ENCODE measurements around the gene TESK2.

DNA sequence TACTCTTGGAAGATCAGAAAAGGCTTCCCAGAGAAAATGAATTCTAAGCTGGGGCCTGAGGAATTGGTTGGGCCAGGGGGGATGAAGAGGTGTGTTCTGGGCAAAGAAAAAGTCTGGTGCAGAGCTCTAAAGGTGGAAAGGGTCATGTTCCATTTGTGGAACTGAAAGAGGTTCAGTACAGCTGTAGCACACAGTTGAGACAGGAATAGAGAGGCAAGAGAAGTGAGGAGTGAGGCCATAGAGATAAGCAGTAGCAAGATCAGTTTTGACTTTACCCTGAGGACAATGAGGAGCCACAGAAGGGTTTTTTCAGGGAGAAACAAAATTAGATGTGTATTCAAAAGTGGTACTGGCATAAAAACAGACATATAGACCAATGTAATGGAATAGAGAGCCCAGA is 120.4 kb downstream of the TESK2 start:
- no peak for TF ChIP-seq POLR2A (IDR thresholded peaks at IDR 0.05)
- TF ChIP-seq, protein P1, sequence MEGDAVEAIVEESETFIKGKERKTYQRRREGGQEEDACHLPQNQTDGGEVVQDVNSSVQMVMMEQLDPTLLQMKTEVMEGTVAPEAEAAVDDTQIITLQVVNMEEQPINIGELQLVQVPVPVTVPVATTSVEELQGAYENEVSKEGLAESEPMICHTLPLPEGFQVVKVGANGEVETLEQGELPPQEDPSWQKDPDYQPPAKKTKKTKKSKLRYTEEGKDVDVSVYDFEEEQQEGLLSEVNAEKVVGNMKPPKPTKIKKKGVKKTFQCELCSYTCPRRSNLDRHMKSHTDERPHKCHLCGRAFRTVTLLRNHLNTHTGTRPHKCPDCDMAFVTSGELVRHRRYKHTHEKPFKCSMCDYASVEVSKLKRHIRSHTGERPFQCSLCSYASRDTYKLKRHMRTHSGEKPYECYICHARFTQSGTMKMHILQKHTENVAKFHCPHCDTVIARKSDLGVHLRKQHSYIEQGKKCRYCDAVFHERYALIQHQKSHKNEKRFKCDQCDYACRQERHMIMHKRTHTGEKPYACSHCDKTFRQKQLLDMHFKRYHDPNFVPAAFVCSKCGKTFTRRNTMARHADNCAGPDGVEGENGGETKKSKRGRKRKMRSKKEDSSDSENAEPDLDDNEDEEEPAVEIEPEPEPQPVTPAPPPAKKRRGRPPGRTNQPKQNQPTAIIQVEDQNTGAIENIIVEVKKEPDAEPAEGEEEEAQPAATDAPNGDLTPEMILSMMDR (IDR thresholded peaks at IDR 0.05 in 8 of 11, conservative IDR thresholded peaks at IDR 0.05 in 3 of 11), result no peak
- no peak for TF ChIP-seq POLR2AphosphoS5 (IDR thresholded peaks at IDR 0.05)
